Mucosa of stomach (tissue), 1 donor: ENCODE measurements around the gene MKRN2.

Source experiments
- H3K27me3 ChIP-seq: one replicate; pipeline ENCODE4 v1.7.0; 2013; ENCODE audit warnings: mild to moderate bottlenecking, low read length; ENCODE audit not compliant: control insufficient read depth, insufficient read depth
- H3K36me3 ChIP-seq: one replicate; pipeline ENCODE4 v1.7.0; 2013; ENCODE audit warnings: low read length; ENCODE audit not compliant: control insufficient read depth, insufficient read depth
- H3K4me1 ChIP-seq: one replicate; pipeline ENCODE4 v1.7.0; 2013; ENCODE audit warnings: mild to moderate bottlenecking, low read length; ENCODE audit not compliant: control insufficient read depth, insufficient read depth
- H3K4me3 ChIP-seq: one replicate; pipeline ENCODE4 v1.7.0; 2013; ENCODE audit warnings: low read length
- H3K9ac ChIP-seq: one replicate; pipeline ENCODE4 v1.7.0; 2013; ENCODE audit warnings: mild to moderate bottlenecking, low read length, moderate library complexity
- H3K9me3 ChIP-seq: one replicate; pipeline ENCODE4 v1.7.0; 2013; ENCODE audit warnings: mild to moderate bottlenecking, low read length, moderate library complexity; ENCODE audit not compliant: control insufficient read depth
- donor health status: Pancreatic carcinoma.

The MKRN2 gene

GRCh38 chr3:12559520-12559919, 2.6 kb downstream of the MKRN2 start:
- Histone ChIP-seq H3K9me3 (no peaks in the 10 kb centered on the region), H3K36me3 (no peaks in the 10 kb centered on the region), H3K4me3 (no peak overlapping the region), H3K4me1 (peaks cover 9% of the 10 kb centered on the region), H3K9ac (no peak overlapping the region), H3K27me3 (no peaks in the 10 kb centered on the region)

- Histone ChIP-seq H3K27me3 (no peaks in the 10 kb centered on the region), H3K9me3 (no peaks in the 10 kb centered on the region), H3K4me1 (peaks cover 9% of the 10 kb centered on the region), H3K9ac (no peak overlapping the region), H3K4me3 (no peak overlapping the region), H3K36me3 (no peaks in the 10 kb centered on the region)
Measured at GRCh38 chr3:12560505-12561190, 3.8 kb downstream of the MKRN2 start.

- Histone ChIP-seq H3K9me3 (no peaks in the 10 kb centered on the region), H3K9ac (no peak overlapping the region), H3K4me1 (peaks cover 9% of the 10 kb centered on the region), H3K36me3 (no peaks in the 10 kb centered on the region), H3K4me3 (no peak overlapping the region), H3K27me3 (no peaks in the 10 kb centered on the region)
Measured at GRCh38 chr3:12561397-12561796, 4.5 kb downstream of the MKRN2 start.

GRCh38 chr3:12562451-12562850, 5.6 kb downstream of the MKRN2 start:
- Histone ChIP-seq H3K4me1 (peaks cover 9% of the 10 kb centered on the region), H3K27me3 (no peaks in the 10 kb centered on the region), H3K9ac (no peak overlapping the region), H3K4me3 (no peak overlapping the region), H3K9me3 (no peaks in the 10 kb centered on the region), H3K36me3 (no peaks in the 10 kb centered on the region)

- Histone ChIP-seq H3K4me3 (no peak overlapping the region), H3K9me3 (no peaks in the 10 kb centered on the region), H3K36me3 (no peaks in the 10 kb centered on the region), H3K27me3 (no peaks in the 10 kb centered on the region), H3K4me1 (no peaks in the 10 kb centered on the region), H3K9ac (no peak overlapping the region)
Measured at GRCh38 chr3:12566976-12567375, 10.1 kb downstream of the MKRN2 start.

DNA sequence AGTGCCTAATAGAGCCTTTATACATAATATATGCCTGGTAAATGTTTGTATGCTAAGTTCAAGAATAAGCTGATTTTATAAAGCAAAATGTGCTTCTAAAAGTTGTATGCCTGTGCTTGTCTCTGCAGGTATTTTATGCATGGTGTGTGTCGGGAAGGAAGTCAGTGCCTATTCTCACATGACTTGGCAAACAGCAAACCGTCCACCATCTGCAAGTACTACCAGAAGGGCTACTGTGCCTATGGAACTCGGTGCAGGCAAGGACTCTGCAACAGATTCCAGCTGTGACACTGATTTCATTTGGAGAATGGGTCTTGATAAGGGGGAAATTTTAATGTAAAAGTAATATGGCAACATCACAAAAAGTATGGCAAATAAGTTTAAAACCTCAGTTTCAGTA, 11.9 kb downstream of the MKRN2 start:
- H3K27me3 ChIP-seq = no peaks in the 10 kb centered on the region
- no peaks in the 10 kb centered on the region for H3K4me1 ChIP-seq
- no peaks in the 10 kb centered on the region for H3K9me3 ChIP-seq
- no peak overlapping the region for H3K9ac ChIP-seq
- no peak overlapping the region for H3K4me3 ChIP-seq
- peaks cover 5% of the 10 kb centered on the region for H3K36me3 ChIP-seq

GRCh38 chr3:12569836-12570235, 12.9 kb downstream of the MKRN2 start:
- no peak overlapping the region for H3K4me3 ChIP-seq
- H3K4me1 ChIP-seq = no peaks in the 10 kb centered on the region
- H3K9ac ChIP-seq = no peak overlapping the region
- peaks cover 14% of the 10 kb centered on the region for H3K36me3 ChIP-seq
- no peaks in the 10 kb centered on the region for H3K27me3 ChIP-seq
- H3K9me3 ChIP-seq = no peaks in the 10 kb centered on the region

GRCh38 chr3:12571986-12572385, 15.1 kb downstream of the MKRN2 start:
- no peak overlapping the region for H3K4me3 ChIP-seq
- no peaks in the 10 kb centered on the region for H3K27me3 ChIP-seq
- H3K9ac ChIP-seq = no peak overlapping the region
- H3K4me1 ChIP-seq = no peaks in the 10 kb centered on the region
- peaks cover 14% of the 10 kb centered on the region for H3K36me3 ChIP-seq
- no peaks in the 10 kb centered on the region for H3K9me3 ChIP-seq

- peaks cover 14% of the 10 kb centered on the region for H3K36me3 ChIP-seq
- no peak overlapping the region for H3K4me3 ChIP-seq
Measured at GRCh38 chr3:12574131-12574530, 17.2 kb downstream of the MKRN2 start.

GRCh38 chr3:12574661-12575060, 17.8 kb downstream of the MKRN2 start:
- Histone ChIP-seq H3K27me3 (no peaks in the 10 kb centered on the region), H3K36me3 (peaks cover 14% of the 10 kb centered on the region), H3K9me3 (no peaks in the 10 kb centered on the region), H3K4me3 (no peak overlapping the region), H3K9ac (no peak overlapping the region), H3K4me1 (peaks cover 6% of the 10 kb centered on the region)

More at GRCh38 chr3:12574131-12574530, 17.2 kb downstream of the MKRN2 start:
- H3K4me1 ChIP-seq = peaks cover 1% of the 10 kb centered on the region
- no peak overlapping the region for H3K9ac ChIP-seq
- no peaks in the 10 kb centered on the region for H3K9me3 ChIP-seq
- no peaks in the 10 kb centered on the region for H3K27me3 ChIP-seq

- no peak overlapping the region for H3K4me3 ChIP-seq
- peaks cover 14% of the 10 kb centered on the region for H3K36me3 ChIP-seq
- H3K4me1 ChIP-seq = peaks cover 12% of the 10 kb centered on the region
- no peak overlapping the region for H3K9ac ChIP-seq
- H3K9me3 ChIP-seq = no peaks in the 10 kb centered on the region
- H3K27me3 ChIP-seq = no peaks in the 10 kb centered on the region
Measured at GRCh38 chr3:12577379-12577778, 20.5 kb downstream of the MKRN2 start.

DNA sequence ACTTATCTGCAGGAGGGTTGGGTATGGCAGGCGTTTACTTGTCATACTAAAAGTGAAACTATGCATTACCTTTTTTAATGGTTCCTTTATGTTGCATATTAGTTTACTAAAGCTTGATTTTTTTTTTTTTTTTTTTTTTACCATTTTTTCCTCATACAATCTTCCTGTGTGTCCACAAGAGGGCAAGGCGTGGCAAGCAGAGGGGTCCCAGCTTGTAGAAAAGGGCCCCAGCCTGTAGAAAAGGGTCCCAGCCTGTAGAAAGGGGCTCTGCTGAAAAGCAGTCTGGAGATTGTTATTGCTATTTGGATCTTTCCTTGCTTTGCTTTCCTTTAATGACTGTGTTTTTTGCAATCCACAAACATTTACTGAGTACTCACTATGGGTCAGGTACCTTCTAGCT, 21.9 kb downstream of the MKRN2 start:
- Histone ChIP-seq H3K4me1 (peaks cover 16% of the 10 kb centered on the region), H3K27me3 (no peaks in the 10 kb centered on the region), H3K36me3 (peaks cover 15% of the 10 kb centered on the region), H3K9ac (no peak overlapping the region), H3K4me3 (no peak overlapping the region), H3K9me3 (no peaks in the 10 kb centered on the region)

DNA sequence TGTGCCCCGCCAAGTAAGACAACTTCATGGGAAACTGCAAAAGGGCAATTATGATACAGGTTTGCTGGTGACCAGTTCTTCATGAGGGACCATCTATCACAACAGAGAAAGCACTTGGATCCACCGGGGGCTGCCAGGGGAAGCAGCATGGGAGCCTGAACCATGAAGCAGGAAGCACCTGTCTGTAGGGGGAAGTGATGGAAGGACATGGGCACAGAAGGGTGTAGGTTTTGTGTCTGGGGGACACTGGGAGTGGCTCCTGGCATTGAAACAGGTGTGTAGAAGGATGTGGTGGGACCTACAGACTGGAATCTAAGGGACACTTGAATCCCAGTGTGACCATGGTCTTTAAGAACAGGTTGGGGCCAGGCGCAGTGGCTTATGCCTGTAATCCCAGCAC, 22.6 kb downstream of the MKRN2 start:
- Histone ChIP-seq H3K9me3 (no peaks in the 10 kb centered on the region), H3K4me3 (no peak overlapping the region), H3K36me3 (peaks cover 13% of the 10 kb centered on the region), H3K27me3 (no peaks in the 10 kb centered on the region), H3K4me1 (peaks cover 16% of the 10 kb centered on the region), H3K9ac (no peak overlapping the region)
